Medulla oblongata (tissue), 1 donor: ENCODE results near the gene MYL12A.
"Not testable (repeated sequence)": the region's sequence is repeated elsewhere in the genome, so short reads cannot be mapped to it uniquely, and the experiment has no call there.

Experiments used
- DNase-seq: peaks from one replicate; pipeline ENCODE4 v3.0.0-alpha.2; 2015; ENCODE audit errors: extremely low spot score

Gene MYL12A

GRCh38 chr18:3247240-3248061, at the start of gene MYL12A:
TSS of gene MYL12A (plus strand) at chr18:3247801. CDS start at chr18:3253248, 5,447 bp downstream.
- DNase-seq: peak; percentile 98

DNA sequence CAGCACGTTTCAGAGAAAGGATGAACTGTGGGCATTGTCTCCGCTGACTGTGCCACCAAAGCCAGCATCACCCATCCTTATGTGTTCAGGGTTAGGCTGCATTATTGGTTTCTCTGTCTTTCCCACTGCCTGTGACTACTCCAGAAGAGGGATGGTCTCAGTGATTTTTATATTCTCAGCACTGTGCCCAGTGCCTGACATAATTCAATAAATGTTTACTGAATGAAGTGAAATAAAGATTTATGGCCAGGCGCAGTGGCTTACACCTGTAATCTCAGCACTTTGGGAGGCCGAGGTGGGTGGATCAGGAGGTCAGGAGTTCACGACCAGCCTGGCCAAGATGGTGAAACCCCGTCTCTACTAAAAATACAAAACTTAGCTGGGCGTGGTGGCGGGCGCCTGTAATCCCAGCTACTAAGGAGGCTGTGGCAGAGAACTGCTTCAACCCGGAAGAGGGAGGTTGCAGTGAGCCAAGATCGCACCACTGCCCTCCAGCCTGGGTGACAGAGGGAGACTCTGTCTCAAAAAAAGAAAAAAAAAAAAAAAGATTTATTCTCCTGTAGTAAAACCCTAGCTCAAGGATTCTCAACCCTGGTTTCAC, 49.2 kb upstream of the MYL12A start:
- not testable (repeated sequence) for DNase-seq

DNA sequence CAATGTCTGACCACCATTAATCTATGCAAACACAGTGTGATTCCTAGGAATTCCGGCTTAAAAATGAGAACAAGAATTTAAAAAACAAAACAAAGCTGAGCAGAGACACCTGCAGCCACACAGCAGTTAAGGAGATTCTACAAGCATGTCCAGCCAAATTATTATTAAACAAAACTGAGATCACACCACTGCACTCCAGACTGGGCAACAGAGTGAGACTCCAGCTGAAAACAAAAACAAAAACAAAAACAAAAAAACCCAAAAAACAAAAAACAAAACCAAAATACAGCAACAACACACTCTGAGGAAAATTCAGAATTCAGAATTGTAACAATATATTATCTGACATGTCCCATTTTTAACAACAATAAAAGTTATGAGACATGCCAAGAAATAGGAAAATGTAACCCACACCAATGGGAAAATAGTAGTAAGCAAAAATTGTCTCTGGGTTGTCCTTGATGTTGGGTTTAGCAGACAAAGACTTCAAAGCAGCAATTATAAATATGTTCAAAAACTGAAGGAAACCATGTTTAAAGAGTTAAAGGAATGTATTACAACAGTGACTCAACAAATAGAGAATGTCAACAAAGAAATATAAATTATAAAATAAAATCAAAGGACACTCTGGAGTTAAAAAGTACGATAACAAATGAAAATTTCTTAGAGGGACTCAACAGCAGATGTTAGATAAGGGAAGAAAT, 47.5 kb upstream of the MYL12A start:
- DNase-seq: no peak

- DNase-seq: no peak
These were observed 42.4 kb upstream of the MYL12A start for GRCh38 chr18:3205239-3205638.

DNA sequence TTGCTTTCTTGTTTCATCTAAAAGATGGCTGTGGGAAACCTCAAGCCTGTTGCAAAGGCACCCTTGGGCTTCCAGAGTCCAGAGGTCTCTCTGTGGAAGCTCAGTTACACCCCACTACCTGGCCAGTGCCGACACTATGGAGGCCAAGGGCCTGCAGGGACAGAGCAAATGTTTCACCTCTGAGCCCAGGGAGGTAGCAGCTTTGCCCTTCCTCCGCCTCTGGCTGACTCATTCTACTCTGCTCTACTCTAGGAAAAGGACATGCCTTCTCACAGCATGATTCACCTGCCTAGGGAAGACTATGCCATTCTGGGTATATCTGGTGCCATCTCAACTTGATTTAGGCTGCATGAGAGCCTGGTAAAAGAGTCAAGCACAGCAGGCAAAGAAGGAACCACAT, 40.0 kb upstream of the MYL12A start:
- no peak for DNase-seq

- no peak for DNase-seq
These were observed 37.6 kb upstream of the MYL12A start for GRCh38 chr18:3209859-3210569.

DNA sequence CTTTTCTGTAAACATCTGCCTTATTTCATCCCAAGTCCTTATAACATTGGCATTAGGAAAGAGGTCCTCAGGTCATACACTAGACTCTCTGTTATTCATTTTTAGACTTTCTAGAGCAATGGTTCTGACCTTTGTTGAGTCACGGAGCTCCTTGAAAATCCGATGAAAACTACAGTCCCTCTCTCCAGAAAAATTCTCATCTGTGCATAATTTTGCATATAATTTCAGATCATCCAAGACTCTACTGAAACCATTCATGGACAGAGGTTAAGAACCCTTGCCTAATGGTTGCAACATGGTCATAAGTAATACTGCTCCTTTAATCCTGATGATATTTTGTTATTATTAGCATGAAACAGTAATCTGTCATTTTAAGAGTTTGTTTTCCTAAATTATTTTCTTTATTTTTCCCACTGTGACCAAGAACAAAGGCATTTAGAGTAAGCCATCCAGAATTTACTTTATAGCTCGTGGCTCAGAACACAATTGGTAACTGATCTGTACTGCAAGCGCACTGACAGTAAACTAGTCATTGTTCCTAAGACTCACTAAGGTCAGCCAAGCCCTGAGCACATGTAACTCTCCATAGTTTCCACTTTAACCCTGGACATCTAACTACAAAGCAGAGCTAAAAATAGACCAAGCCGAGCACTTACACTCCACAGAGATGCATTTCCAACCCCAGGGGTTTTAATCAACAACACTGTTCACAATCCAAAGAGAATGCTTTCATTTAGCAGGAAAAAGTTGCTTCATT, 36.2 kb upstream of the MYL12A start:
- peak; percentile 24 for DNase-seq

- no peak for DNase-seq
These were observed 34.9 kb upstream of the MYL12A start for GRCh38 chr18:3212657-3213056.

DNA sequence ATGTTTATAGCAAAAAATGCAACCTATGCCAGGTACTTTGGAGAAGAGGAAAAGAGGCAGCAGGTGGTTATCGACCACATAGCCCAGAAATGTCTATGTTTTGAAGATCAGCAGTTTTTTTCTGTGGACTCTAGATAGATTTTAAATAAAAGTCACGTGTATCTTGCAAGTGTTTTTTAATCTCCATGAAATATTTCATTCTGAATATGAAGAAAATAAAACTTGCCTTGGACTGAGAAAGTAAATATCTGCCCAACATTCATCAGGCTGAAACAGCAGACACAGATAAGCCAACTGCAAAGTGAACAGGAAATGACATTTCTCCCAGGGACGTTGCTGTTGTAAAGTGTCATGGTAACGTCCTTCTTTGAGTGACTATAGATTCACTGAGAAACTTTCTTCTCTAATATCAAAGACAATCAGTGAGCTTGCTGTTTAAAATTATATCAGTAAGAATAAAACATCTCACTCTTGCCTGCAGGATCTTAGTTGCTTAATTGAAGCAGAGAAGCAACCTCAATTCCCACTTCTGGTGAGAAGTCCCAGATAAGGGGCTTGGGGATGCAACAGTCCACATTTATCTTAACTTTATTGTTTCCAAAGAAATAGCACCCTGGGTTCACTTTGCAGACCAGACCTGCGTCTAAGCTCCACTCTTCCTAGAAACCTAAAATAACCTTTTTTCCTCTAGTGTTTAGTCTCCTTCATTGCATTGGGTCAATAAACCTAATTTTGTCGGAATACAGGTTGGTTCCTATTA, 34.1 kb upstream of the MYL12A start:
- no peak for DNase-seq

- DNase-seq: no peak
These were observed 32.6 kb upstream of the MYL12A start for GRCh38 chr18:3214855-3215637.

GRCh38 chr18:3216987-3217386, 30.6 kb upstream of the MYL12A start:
- DNase-seq: no peak

GRCh38 chr18:3217948-3218647, 29.5 kb upstream of the MYL12A start:
- no peak for DNase-seq

DNA sequence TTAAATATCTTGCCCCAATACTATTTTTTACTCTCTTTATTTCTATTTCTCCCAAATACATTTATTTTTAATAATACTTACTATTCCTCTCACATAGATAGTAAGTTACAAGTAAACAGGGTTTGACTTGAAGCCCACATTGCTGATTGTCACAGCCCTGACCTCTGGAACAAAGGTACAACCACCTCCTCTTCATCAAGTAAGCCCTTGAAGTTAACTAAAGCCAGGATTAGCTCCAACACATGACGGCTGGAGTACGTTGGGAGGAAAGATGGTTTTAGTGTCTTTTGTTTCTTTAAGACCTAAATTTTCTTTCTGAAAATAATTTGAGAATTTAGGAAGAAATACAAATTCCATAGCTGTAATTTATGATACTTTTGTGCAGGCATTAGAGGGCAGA, 28.8 kb upstream of the MYL12A start:
- peak; percentile 14 for DNase-seq

DNA sequence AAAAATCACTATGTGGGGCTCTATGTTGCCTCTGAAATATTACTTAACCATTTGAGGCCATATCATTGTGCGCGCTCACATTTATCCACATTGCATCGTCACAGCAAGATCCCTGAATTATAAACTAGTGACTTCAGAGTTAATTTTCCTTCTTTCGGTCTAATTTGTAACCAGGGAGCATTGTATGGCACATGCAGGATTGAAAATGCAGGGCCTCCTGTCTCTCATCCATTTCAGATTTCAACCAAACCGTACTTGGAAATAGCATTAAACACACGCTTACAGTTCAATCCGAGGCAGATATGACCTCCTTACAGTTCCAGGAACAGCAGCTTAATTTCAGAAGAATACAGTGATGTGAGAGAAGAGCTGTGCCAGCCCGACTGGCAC, 28.4 kb upstream of the MYL12A start:
- DNase-seq: no peak

DNA sequence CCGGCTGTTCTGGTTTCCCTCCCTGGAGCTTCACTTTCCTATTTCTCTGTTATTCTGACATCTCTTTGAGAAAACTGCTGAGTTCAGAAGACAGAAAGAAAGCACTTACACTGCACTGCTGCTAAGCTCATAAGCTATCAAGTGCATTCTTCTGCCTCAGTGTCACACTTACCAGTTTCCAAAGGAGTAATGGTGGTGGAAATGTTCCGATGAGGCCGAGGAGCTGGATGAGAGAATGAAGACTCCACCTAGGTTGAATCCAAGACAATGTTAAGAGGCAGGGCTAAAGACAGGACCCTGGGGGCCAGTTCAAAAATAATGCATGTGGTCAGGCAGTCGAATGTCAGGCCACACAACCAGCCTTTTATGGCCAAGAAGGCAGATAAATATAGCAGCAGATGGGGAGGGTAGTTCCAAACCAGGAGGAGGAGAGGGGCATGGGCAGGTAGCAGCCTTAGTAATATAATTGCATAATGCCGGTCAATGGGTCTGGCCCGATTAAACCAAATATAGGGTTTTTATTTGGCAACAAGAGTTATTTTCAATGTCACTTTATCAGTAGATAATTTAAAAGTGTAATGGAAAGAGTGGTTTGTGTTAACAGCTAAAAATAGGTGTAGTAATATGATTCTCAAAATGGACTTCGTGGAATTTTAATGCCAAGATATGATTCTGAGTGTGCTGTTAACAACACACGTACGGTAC, 27.8 kb upstream of the MYL12A start, which contains the start of gene MYOM1:
TSS of gene MYOM1 (minus strand) at position 338 of the 705 bp plus-strand sequence. CDS start 4,745 bp downstream, outside the sequence.
- DNase-seq: peak; percentile 7

DNA sequence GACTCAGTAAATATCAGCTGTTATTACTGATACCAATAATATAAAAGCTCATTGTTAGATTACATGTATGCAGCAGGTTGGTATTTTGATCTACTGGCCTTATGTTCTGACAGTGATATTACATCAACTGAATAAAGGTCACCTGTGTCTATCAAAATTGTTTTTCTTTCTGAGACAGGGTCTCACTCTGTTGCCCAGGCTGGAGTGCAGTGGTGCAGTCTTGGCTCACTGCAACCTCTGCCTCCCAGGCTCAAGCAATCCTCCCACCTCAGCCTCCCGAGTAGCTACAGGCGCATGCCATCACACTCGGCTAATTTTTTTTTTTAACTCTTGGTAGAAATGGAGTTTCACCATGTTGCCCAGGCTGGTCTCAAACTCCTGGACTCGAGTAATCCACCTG, 26.7 kb upstream of the MYL12A start:
- not testable (repeated sequence) for DNase-seq

- DNase-seq: no peak
These were observed 26.1 kb upstream of the MYL12A start for GRCh38 chr18:3221496-3221895.

- DNase-seq: no peak
These were observed 24.2 kb upstream of the MYL12A start for GRCh38 chr18:3223356-3223755.
